Measurements from ENCODE around the gene STKLD1.

STKLD1 gene

DNA sequence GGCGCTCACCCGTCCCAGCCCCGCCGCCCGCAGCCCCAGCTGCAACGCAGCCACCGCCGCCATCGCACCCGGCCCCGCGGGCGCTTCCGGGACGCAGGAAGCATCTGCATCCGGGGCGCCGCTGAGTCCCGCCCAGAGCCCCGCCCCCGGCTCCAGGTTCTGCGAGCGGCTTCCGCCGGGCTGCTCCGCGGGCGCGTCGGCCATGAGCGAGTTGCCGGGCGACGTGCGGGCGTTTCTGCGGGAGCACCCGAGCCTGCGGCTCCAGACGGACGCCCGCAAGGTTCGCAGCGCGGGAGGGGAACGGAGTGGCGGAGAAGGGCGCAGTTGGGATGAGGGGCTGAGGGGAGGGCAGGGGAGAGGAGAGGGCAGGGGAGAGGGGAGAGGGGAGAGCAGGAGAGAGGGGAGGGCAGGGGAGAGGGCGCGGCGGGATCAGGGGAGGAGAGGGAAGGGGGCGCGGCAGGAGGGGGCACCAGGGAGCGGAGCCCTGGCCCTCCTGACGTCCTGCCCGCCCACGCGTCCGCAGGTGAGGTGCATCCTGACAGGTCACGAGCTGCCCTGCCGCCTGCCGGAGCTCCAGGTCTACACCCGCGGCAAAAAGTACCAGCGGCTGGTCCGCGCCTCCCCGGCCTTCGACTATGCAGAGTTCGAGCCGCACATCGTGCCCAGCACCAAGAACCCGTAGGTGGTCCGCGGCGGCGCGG is 19.6 kb upstream of the STKLD1 start, which contains the start of the genes SURF1 and SURF2 (continued):
- no peak for TF ChIP-seq OVOL3 (tag by site-specific recombination; IDR thresholded peaks at IDR 0.05)
- TF ChIP-seq ZNF37A (tag by site-specific recombination; IDR thresholded peaks at IDR 0.05), result no peak
- no peak for TF ChIP-seq ZNF626 (tag by site-specific recombination; IDR thresholded peaks at IDR 0.05)
- TF ChIP-seq KLF7 (tag by site-specific recombination; IDR thresholded peaks at IDR 0.05; ENCODE audit: borderline replicate concordance), result 0 out of 2 replicates have a peak, but pooled peaks have one; percentile 58
- TF ChIP-seq ZXDB (tag by site-specific recombination; IDR thresholded peaks at IDR 0.05), result peak; percentile 55
- no peak for TF ChIP-seq ZNF132 (tag by site-specific recombination; IDR thresholded peaks at IDR 0.05; ENCODE audit: borderline replicate concordance)
- TF ChIP-seq ZBTB6 (tag by site-specific recombination; IDR thresholded peaks at IDR 0.05), result peak; percentile 96
- no peak for TF ChIP-seq GLI2 (tag by site-specific recombination; IDR thresholded peaks at IDR 0.05; ENCODE audit: borderline replicate concordance, low read depth)
- no peak for TF ChIP-seq ZNF768 (tag by site-specific recombination; IDR thresholded peaks at IDR 0.05)
- TF ChIP-seq, protein P1, sequence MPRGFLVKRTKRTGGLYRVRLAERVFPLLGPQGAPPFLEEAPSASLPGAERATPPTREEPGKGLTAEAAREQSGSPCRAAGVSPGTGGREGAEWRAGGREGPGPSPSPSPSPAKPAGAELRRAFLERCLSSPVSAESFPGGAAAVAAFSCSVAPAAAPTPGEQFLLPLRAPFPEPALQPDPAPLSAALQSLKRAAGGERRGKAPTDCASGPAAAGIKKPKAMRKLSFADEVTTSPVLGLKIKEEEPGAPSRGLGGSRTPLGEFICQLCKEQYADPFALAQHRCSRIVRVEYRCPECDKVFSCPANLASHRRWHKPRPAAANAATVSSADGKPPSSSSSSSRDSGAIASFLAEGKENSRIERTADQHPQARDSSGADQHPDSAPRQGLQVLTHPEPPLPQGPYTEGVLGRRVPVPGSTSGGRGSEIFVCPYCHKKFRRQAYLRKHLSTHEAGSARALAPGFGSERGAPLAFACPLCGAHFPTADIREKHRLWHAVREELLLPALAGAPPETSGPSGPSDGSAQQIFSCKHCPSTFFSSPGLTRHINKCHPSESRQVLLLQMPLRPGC (tag by site-specific recombination; IDR thresholded peaks at IDR 0.05), result no peak
- 0 out of 2 replicates have a peak, but pooled peaks have one; percentile 58 for TF ChIP-seq ZSCAN5A (tag by site-specific recombination; IDR thresholded peaks at IDR 0.05)
- no peak for TF ChIP-seq ZNF571 (tag by site-specific recombination; IDR thresholded peaks at IDR 0.05)
- TF ChIP-seq HOXD13 (CRISPR knock-in tag; IDR thresholded peaks at IDR 0.05; ENCODE audit: borderline replicate concordance), result no peak
- TF ChIP-seq ZFP69B (tag by site-specific recombination; IDR thresholded peaks at IDR 0.05), result peak; percentile 53; the same call in 1 of the 2 replicates
- no peak for TF ChIP-seq SCRT1 (tag by site-specific recombination; IDR thresholded peaks at IDR 0.05; ENCODE audit: borderline replicate concordance)
- TF ChIP-seq ZNF560 (tag by site-specific recombination; IDR thresholded peaks at IDR 0.05; ENCODE audit: borderline replicate concordance), result no peak
- TF ChIP-seq ZNF302 (tag by site-specific recombination; IDR thresholded peaks at IDR 0.05; ENCODE audit: low read depth), result no peak
- peak; percentile 40 for TF ChIP-seq GLIS1 (tag by site-specific recombination; IDR thresholded peaks at IDR 0.05)
- no peak for TF ChIP-seq ZNF530 (tag by site-specific recombination; IDR thresholded peaks at IDR 0.05; ENCODE audit: low read depth)
- no peak for TF ChIP-seq ZNF292 (tag by site-specific recombination; IDR thresholded peaks at IDR 0.05; ENCODE audit: borderline replicate concordance, low read depth)
- TF ChIP-seq, protein P2, sequence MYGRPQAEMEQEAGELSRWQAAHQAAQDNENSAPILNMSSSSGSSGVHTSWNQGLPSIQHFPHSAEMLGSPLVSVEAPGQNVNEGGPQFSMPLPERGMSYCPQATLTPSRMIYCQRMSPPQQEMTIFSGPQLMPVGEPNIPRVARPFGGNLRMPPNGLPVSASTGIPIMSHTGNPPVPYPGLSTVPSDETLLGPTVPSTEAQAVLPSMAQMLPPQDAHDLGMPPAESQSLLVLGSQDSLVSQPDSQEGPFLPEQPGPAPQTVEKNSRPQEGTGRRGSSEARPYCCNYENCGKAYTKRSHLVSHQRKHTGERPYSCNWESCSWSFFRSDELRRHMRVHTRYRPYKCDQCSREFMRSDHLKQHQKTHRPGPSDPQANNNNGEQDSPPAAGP (tag by site-specific recombination; IDR thresholded peaks at IDR 0.05), result peak; percentile 88
- no peak; the same call in 1 of the 2 replicates for TF ChIP-seq ZNF76 (tag by site-specific recombination; IDR thresholded peaks at IDR 0.05; ENCODE audit: borderline replicate concordance, low read depth)
- peak; percentile 40; the same call in 1 of the 2 replicates for TF ChIP-seq ZNF341 (tag by site-specific recombination; IDR thresholded peaks at IDR 0.05; ENCODE audit: low read depth)
- peak; percentile 58; the same call in 1 of the 2 replicates for TF ChIP-seq ZBTB20 (tag by site-specific recombination; IDR thresholded peaks at IDR 0.05)
- no peak for TF ChIP-seq ZNF324 (tag by site-specific recombination; IDR thresholded peaks at IDR 0.05)
- TF ChIP-seq, protein P3, sequence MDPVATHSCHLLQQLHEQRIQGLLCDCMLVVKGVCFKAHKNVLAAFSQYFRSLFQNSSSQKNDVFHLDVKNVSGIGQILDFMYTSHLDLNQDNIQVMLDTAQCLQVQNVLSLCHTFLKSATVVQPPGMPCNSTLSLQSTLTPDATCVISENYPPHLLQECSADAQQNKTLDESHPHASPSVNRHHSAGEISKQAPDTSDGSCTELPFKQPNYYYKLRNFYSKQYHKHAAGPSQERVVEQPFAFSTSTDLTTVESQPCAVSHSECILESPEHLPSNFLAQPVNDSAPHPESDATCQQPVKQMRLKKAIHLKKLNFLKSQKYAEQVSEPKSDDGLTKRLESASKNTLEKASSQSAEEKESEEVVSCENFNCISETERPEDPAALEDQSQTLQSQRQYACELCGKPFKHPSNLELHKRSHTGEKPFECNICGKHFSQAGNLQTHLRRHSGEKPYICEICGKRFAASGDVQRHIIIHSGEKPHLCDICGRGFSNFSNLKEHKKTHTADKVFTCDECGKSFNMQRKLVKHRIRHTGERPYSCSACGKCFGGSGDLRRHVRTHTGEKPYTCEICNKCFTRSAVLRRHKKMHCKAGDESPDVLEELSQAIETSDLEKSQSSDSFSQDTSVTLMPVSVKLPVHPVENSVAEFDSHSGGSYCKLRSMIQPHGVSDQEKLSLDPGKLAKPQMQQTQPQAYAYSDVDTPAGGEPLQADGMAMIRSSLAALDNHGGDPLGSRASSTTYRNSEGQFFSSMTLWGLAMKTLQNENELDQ (tag by site-specific recombination; IDR thresholded peaks at IDR 0.05; ENCODE audit: low read depth), result no peak
- TF ChIP-seq ZNF239 (tag by site-specific recombination; IDR thresholded peaks at IDR 0.05), result peak; percentile 33; the same call in 1 of the 2 replicates
- TF ChIP-seq HIC1 (tag by site-specific recombination; IDR thresholded peaks at IDR 0.05), result peak; percentile 23; the same call in 1 of the 2 replicates
